GM18511 (cell line): ENCODE measurements around the gene ATMIN.

Experiments
- ATAC-seq: cut with Tn5 transposase; IDR thresholded peaks from one replicate; pipeline ENCODE4 v1.9.1; 2021; ENCODE audit warnings: mild to moderate bottlenecking, moderate library complexity; ENCODE audit not compliant: unreplicated experiment

Gene ATMIN

GRCh38 chr16:81061871-81062608 is 26.4 kb downstream of the ATMIN start:
- no peak for ATAC-seq

GRCh38 chr16:81066681-81067080 is 31.0 kb downstream of the ATMIN start:
- ATAC-seq: no peak

GRCh38 chr16:81067166-81067565 is 31.5 kb downstream of the ATMIN start:
- no peak for ATAC-seq

- ATAC-seq: no peak
Observed at GRCh38 chr16:81069063-81069462, 33.4 kb downstream of the ATMIN start.

GRCh38 chr16:81070979-81071378 is 35.3 kb downstream of the ATMIN start:
- no peak for ATAC-seq

GRCh38 chr16:81071805-81072204 is 36.2 kb downstream of the ATMIN start:
- no peak for ATAC-seq

- no peak for ATAC-seq
Observed at GRCh38 chr16:81073560-81074330, 38.1 kb downstream of the ATMIN start.

GRCh38 chr16:81076566-81077075 is 41.0 kb downstream of the ATMIN start:
- peak; percentile 87 for ATAC-seq

- ATAC-seq: peak; percentile 95
Observed at GRCh38 chr16:81077076-81077940, 41.7 kb downstream of the ATMIN start, which contains the start of gene C16orf46. Gene C16orf46, minus strand, starts transcription at chr16:81077238. Its CDS starts 13,283 bp downstream, at chr16:81063955.

GRCh38 chr16:81080233-81080632 is 44.6 kb downstream of the ATMIN start:
- ATAC-seq: no peak

GRCh38 chr16:81081014-81081413 is 45.4 kb downstream of the ATMIN start:
- ATAC-seq: no peak

- ATAC-seq: no peak
Observed at GRCh38 chr16:81088836-81089235, 53.2 kb downstream of the ATMIN start.

GRCh38 chr16:81094771-81095251 is 59.2 kb downstream of the ATMIN start:
- no peak for ATAC-seq

GRCh38 chr16:81095653-81095952 is 60.0 kb downstream of the ATMIN start:
- ATAC-seq: peak; percentile 16

- ATAC-seq: peak; percentile 99
Observed at GRCh38 chr16:81095953-81096714, 60.5 kb downstream of the ATMIN start, which contains the start of gene GCSH. Gene GCSH, minus strand, starts transcription at chr16:81096395. Its CDS starts 117 bp downstream, at chr16:81096278.

GRCh38 chr16:81096715-81097208 is 61.1 kb downstream of the ATMIN start:
- ATAC-seq: no peak
